CD4-positive, alpha-beta T cell (primary cell): Measurements from ENCODE around the gene CPE. TPM values are rescaled to one million over a fixed set of nuclear protein-coding genes. Genes with fewer than 3 reads are reported as not detected.

Source experiments
- ATAC-seq: fragments of 200-7000 bp; cut with Tn5 transposase; one replicate; pipeline ENCODE4 v1.10.0; 2022; ENCODE audit warnings: mild to moderate bottlenecking; ENCODE audit not compliant: poor library complexity
- CTCF ChIA-PET: fragments of 350-600 bp; sonication (Branson Sonifier 250); formaldehyde crosslinking; loops from one replicate; lab custom pipeline; 2021; ENCODE audit warnings: antibody characterized with exemption, inconsistent platforms; lab: Charles Lee
- POLR2A ChIA-PET: fragments of 350-600 bp; sonication (Branson Sonifier 250); formaldehyde crosslinking; loops from one replicate; lab custom pipeline; 2021; ENCODE audit warnings: antibody characterized with exemption, inconsistent platforms; lab: Charles Lee
- DNase-seq, 14 experiments: peaks; one replicate each; pipeline ENCODE4 v3.0.0-alpha.2; 2013 to 2020; ENCODE audit warnings: mixed read lengths in 2 of 14
- H3K27ac ChIP-seq, 2 donors: one replicate each; pipeline versions ENCODE4 v1.5.1 to v1.7.0; 2013; ENCODE audit warnings: low read length in 2 of 2, low read depth in 1 of 2, mild to moderate bottlenecking in 1 of 2
- H3K27me3 ChIP-seq, 2 experiments: 1 replicate in 1 of 2; 2 replicates in 1 of 2; pipeline versions ENCODE4 v1.6.1 to v1.7.0; 2013; ENCODE audit warnings: low read length in 2 of 2, control low read depth in 1 of 2, mild to moderate bottlenecking in 1 of 2, moderate library complexity in 1 of 2; ENCODE audit not compliant: insufficient read depth in 2 of 2, control insufficient read depth in 1 of 2
- H3K36me3 ChIP-seq: one replicate; pipeline ENCODE4 v1.6.1; 2013; ENCODE audit warnings: low read length, control low read depth; ENCODE audit not compliant: insufficient read depth
- H3K4me1 ChIP-seq: one replicate; pipeline ENCODE4 v1.6.1; 2013; ENCODE audit warnings: low read length, control low read depth; ENCODE audit not compliant: insufficient read depth
- H3K4me3 ChIP-seq: one replicate; pipeline ENCODE4 v1.5.1; 2013; ENCODE audit warnings: mild to moderate bottlenecking, low read length, moderate library complexity
- H3K9me3 ChIP-seq, 2 experiments: 1 replicate in 1 of 2; 2 replicates in 1 of 2; pipeline versions ENCODE4 v1.6.1 to v1.7.0; 2013; ENCODE audit warnings: low read length in 2 of 2, mild to moderate bottlenecking in 2 of 2, control low read depth in 1 of 2, moderate library complexity in 1 of 2; ENCODE audit not compliant: control insufficient read depth in 1 of 2, insufficient read depth in 1 of 2
- H3K27ac Mint-ChIP-seq: one replicate; pipeline ENCODE4 v1.8.0; 2020; ENCODE audit warnings: mixed read lengths
- H3K27me3 Mint-ChIP-seq: one replicate; pipeline ENCODE4 v1.8.0; 2021; ENCODE audit warnings: mixed read lengths
- H3K36me3 Mint-ChIP-seq: one replicate; pipeline ENCODE4 v1.8.0; 2021; ENCODE audit warnings: low read depth, mixed read lengths
- H3K4me1 Mint-ChIP-seq: one replicate; pipeline ENCODE4 v1.8.0; 2021; ENCODE audit warnings: low read depth, mixed read lengths
- H3K4me3 Mint-ChIP-seq: one replicate; pipeline ENCODE4 v1.8.0; 2020; ENCODE audit warnings: mild to moderate bottlenecking, mixed read lengths
- H3K9me3 Mint-ChIP-seq: one replicate; pipeline ENCODE4 v1.8.0; 2020; ENCODE audit warnings: mixed read lengths
- intact Hi-C, 2 experiments: fragments of 100-400 bp; cut with DNase I in 1 of 2; cut with micrococcal nuclease in 1 of 2; formaldehyde crosslinking; loops; one replicate each; pipeline versions ENCODE4 v1.15.1 to v1.9.0; 2023 to 2025; cut with DNase I, micrococcal nuclease
- total RNA-seq, 174 experiments: library from RNA in 2 of 174; stranded (reverse) in 2 of 174; gene quantifications; one replicate each; pipeline ENCODE4 v1.2.3 and lab custom pipeline; 2021 to 2026
- TF ChIP-seq, protein P1 (sequence below): fragments of 200-600 bp; IDR thresholded peaks from one replicate; pipeline ENCODE4 v1.8.0; 2022; ENCODE audit warnings: antibody characterized with exemption, mild to moderate bottlenecking

CPE gene
- total RNA-seq, 2 experiments from 2014 or later: not detected

DNA sequence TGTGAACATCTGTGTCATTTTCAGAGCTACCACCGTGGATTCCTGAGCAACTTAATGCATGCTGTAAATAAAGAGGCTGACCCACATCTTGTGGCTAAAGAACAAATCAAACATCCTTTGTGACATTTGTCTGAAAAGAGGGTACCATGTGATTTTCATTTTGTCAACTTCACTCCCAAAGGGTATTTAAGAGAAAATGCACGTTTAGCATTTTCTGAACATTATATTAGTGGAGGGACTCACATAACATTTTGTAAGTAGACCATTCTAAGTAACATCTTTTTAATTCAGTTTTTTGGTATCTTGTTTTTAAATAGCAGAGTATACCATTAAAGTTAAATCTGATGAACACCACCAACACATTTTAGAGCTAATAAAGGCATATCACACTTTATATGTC is 17.0 kb upstream of the CPE start:
- Histone ChIP-seq H3K9me3 (no peaks in the 10 kb centered on the region), H3K4me1 (no peaks in the 10 kb centered on the region), H3K27ac (no peak overlapping the region), H3K36me3 (no peaks in the 10 kb centered on the region), H3K27me3 (peaks cover 0 to 25% of the 10 kb centered on the region in 2 experiments), H3K4me3 (no peak overlapping the region)
- H3K27me3 Mint-ChIP-seq: peaks cover 39% of the 10 kb centered on the region
- no peaks in the 10 kb centered on the region for H3K4me1 Mint-ChIP-seq
- H3K9me3 Mint-ChIP-seq: no peaks in the 10 kb centered on the region
- H3K27ac Mint-ChIP-seq: no peak overlapping the region
- POLR2A ChIA-PET: no interaction called here
- ATAC-seq: no peak
- no peak overlapping the region for H3K4me3 Mint-ChIP-seq
- CTCF ChIA-PET: no interaction called here
- intact Hi-C loops: no loop called here
- TF ChIP-seq, protein P1, sequence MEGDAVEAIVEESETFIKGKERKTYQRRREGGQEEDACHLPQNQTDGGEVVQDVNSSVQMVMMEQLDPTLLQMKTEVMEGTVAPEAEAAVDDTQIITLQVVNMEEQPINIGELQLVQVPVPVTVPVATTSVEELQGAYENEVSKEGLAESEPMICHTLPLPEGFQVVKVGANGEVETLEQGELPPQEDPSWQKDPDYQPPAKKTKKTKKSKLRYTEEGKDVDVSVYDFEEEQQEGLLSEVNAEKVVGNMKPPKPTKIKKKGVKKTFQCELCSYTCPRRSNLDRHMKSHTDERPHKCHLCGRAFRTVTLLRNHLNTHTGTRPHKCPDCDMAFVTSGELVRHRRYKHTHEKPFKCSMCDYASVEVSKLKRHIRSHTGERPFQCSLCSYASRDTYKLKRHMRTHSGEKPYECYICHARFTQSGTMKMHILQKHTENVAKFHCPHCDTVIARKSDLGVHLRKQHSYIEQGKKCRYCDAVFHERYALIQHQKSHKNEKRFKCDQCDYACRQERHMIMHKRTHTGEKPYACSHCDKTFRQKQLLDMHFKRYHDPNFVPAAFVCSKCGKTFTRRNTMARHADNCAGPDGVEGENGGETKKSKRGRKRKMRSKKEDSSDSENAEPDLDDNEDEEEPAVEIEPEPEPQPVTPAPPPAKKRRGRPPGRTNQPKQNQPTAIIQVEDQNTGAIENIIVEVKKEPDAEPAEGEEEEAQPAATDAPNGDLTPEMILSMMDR: no peak
- no peaks in the 10 kb centered on the region for H3K36me3 Mint-ChIP-seq
- DNase-seq: no peak

DNA sequence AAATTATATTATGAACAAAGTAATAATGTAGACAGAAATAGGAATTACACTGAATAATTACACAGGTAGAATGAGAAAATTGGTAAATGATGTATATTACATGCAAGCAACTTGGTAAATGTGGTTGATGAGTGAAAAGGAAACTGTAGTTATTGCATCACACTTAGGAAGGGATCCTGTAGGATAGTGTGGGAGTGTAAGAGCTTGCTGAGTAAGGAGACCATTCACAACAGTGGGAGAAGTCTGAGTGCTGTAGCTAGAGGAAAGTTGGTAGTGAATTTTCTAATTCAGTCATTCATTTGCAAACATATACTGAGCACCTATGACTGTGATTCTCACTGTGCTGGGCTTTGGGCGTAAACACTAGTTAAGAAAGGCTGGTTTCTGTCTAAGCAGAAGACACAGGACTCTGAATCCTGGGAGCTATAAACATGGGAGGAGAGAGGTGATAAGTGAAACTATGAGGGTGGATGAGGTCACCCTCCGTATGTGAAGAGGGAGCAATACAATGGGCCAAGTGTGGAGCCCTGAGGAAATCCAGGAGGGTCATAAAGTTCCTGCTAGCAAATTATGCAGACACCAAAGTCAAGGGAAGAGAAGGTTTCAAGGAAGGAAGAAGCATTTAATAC is 14.2 kb upstream of the CPE start:
- Mint-ChIP-seq H3K9me3 (no peaks in the 10 kb centered on the region), H3K27ac (no peak overlapping the region), H3K36me3 (no peaks in the 10 kb centered on the region), H3K4me3 (no peak overlapping the region), H3K27me3 (peaks cover 29% of the 10 kb centered on the region), H3K4me1 (no peaks in the 10 kb centered on the region)
- intact Hi-C loops: no loop called here
- TF ChIP-seq, protein P1: no peak
- no peak for ATAC-seq
- ChIA-PET POLR2A (no interaction called here), CTCF (no interaction called here)
- Histone ChIP-seq H3K36me3 (no peaks in the 10 kb centered on the region), H3K4me3 (no peak overlapping the region), H3K27ac (no peak overlapping the region), H3K9me3 (no peaks in the 10 kb centered on the region), H3K4me1 (no peaks in the 10 kb centered on the region), H3K27me3 (peaks cover 0 to 17% of the 10 kb centered on the region in 2 experiments)
- no peak for DNase-seq

DNA sequence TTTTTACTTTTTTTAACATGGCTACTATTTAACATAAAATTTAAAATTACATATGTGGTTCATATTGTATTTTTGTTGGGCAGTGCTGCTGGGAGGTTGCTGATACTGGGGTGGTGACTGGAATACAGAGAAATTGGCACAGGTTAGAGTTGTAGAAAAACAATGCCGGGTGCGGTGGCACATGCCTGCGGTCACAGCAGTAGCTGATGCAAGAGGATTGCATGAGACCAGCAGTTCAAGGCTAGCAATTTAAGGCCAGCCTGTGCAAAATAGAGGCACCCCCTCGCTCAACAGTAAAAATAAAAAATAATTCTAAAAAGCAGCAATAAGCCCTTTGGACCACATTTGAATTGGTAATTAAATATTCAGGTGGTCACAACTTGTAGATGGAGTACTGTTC is 11.8 kb upstream of the CPE start:
- CTCF ChIA-PET: no interaction called here

More for the DNA sequence above, 11.8 kb upstream of the CPE start:
- Histone ChIP-seq H3K4me1 (no peaks in the 10 kb centered on the region), H3K36me3 (no peaks in the 10 kb centered on the region), H3K4me3 (no peak overlapping the region), H3K27ac (no peak overlapping the region), H3K9me3 (no peaks in the 10 kb centered on the region), H3K27me3 (peaks cover 0 to 9% of the 10 kb centered on the region in 2 experiments)
- Mint-ChIP-seq H3K4me3 (no peak overlapping the region), H3K36me3 (no peaks in the 10 kb centered on the region), H3K27me3 (peaks cover 6% of the 10 kb centered on the region), H3K4me1 (no peaks in the 10 kb centered on the region), H3K9me3 (no peaks in the 10 kb centered on the region), H3K27ac (no peak overlapping the region)
- POLR2A ChIA-PET: no interaction called here
- no peak for ATAC-seq
- DNase-seq: no peak
- TF ChIP-seq, protein P1: no peak
- intact Hi-C loops: no loop called here
